ENCODE measurements around the gene SORCS2. TPM values are rescaled to one million over a fixed set of nuclear protein-coding genes. Genes with fewer than 3 reads are reported as not detected.

The SORCS2 gene
- total RNA-seq, 2 donors from 2014 or later = 0.68 to 0.92 TPM

DNA sequence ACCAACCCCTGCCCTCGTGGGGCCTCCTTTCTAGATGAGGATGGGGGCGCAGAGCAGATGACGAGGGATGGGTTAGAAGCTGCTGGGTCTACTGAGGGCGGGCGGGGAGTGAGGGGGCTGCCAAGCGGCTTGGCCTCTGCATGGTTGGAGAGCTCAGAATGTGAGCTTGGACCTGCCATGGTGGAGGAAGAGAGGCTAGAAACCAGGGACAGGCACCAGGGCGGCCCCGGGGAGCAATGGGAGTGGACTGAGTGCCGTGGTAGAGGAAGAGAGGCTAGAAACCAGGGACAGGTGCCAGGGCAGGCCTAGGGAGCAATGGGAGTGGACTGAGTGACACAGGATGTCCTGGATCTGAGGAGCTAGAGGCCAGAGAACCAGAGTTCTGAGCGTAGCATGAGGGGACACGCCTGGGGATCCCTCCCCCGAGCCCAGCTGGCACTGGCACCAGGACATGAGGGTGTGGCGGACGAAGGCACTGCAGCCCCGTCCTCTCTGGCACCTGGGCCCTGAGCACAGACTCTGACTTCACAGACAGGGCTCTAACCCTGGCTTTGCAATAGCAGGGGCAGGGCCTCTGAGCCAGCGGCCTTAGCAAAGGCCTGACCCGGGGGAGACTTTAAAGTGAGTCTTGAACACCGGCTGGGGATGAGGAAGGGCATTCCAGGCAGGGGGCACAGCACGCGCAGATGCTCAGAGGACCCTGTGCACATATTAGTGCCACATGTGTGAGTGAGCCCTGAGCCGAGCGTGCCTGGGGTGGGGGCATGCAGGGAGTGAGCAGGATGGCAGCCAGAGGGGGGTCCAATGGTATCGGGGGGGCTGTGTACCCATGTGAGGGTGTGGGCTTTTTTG lies 456.4 kb downstream of the SORCS2 start:
- no peak overlapping the region for H3K27ac ChIP-seq
- H3K36me3 ChIP-seq = no peaks in the 10 kb centered on the region
- DNase-seq (ENCODE audit: low spot score) (no peak), ATAC-seq (ENCODE audit: insufficient number of reproducible peaks, low FRiP score, low read depth) (no peak)
- H3K27me3 ChIP-seq (replicated peaks; ENCODE audit: insufficient read depth) = no peaks in the 10 kb centered on the region
- H3K4me3 ChIP-seq = no peak overlapping the region
- H3K4me1 ChIP-seq (ENCODE audit: control insufficient read depth in 1 of 2, low read depth in 2 of 2) = peaks cover 0 to 3% of the 10 kb centered on the region in 2 donors
- peaks cover 6% of the 10 kb centered on the region for H3K9me3 ChIP-seq
- no peak for TF ChIP-seq CTCF (IDR thresholded peaks at IDR 0.05)

GRCh38 chr4:7649411-7649740 lies 457.0 kb downstream of the SORCS2 start:
- Histone ChIP-seq H3K27ac (peak overlapping the region in 1 of 2 donors; percentile 38), H3K27me3 (replicated peaks; ENCODE audit: insufficient read depth) (no peaks in the 10 kb centered on the region), H3K4me1 (ENCODE audit: control insufficient read depth in 1 of 2, low read depth in 2 of 2) (peaks cover 0 to 3% of the 10 kb centered on the region in 2 donors), H3K9me3 (peaks cover 4% of the 10 kb centered on the region), H3K4me3 (no peak overlapping the region), H3K36me3 (no peaks in the 10 kb centered on the region)
- no peak for TF ChIP-seq CTCF (IDR thresholded peaks at IDR 0.05)
- ATAC-seq (ENCODE audit: insufficient number of reproducible peaks, low FRiP score, low read depth) (no peak), DNase-seq (ENCODE audit: low spot score) (no peak)

- Histone ChIP-seq H3K27ac (peak overlapping the region in 1 of 2 donors; percentile 38), H3K36me3 (no peaks in the 10 kb centered on the region), H3K4me1 (ENCODE audit: control insufficient read depth in 1 of 2, low read depth in 2 of 2) (peaks cover 2 to 3% of the 10 kb centered on the region in 2 donors), H3K27me3 (replicated peaks; ENCODE audit: insufficient read depth) (no peaks in the 10 kb centered on the region), H3K9me3 (no peaks in the 10 kb centered on the region), H3K4me3 (no peak overlapping the region)
- TF ChIP-seq CTCF (IDR thresholded peaks at IDR 0.05) = no peak
- ATAC-seq (ENCODE audit: insufficient number of reproducible peaks, low FRiP score, low read depth) = no peak
- DNase-seq (ENCODE audit: low spot score) = no peak
These were observed 457.6 kb downstream of the SORCS2 start for GRCh38 chr4:7649741-7650531.

GRCh38 chr4:7650606-7651385 lies 458.5 kb downstream of the SORCS2 start:
- no peak overlapping the region for H3K4me3 ChIP-seq
- no peaks in the 10 kb centered on the region for H3K9me3 ChIP-seq
- no peak for TF ChIP-seq CTCF (IDR thresholded peaks at IDR 0.05)
- peaks cover 3 to 10% of the 10 kb centered on the region in 2 donors for H3K4me1 ChIP-seq (ENCODE audit: control insufficient read depth in 1 of 2, low read depth in 2 of 2)
- H3K27me3 ChIP-seq (replicated peaks; ENCODE audit: insufficient read depth) = no peaks in the 10 kb centered on the region
- ATAC-seq (ENCODE audit: insufficient number of reproducible peaks, low FRiP score, low read depth) (no peak), DNase-seq (ENCODE audit: low spot score) (no peak)
- H3K27ac ChIP-seq = no peak overlapping the region
- no peaks in the 10 kb centered on the region for H3K36me3 ChIP-seq
